Stimulated activated CD4-positive, alpha-beta T cell treated with anti-CD3 and anti-CD28 coated beads, Interleukin-15, amount 100 ng/mL, for 1 hour (primary cell): Measurements from ENCODE around the gene RITA1.
"Not testable (repeated sequence)": the region's sequence is repeated elsewhere in the genome, so short reads cannot be mapped to it uniquely, and the experiment has no call there.

Experiments used
- DNase-seq, 2 donors: peaks; one replicate each; pipeline ENCODE4 v3.0.0-alpha.2; 2020; ENCODE audit warnings: low read depth in 1 of 2, low spot score in 1 of 2

Gene RITA1

GRCh38 chr12:113185180-113186032 lies at the start of gene RITA1, which contains the start of gene DDX54:
TSS of gene RITA1 (plus strand) at chr12:113185721. CDS start at chr12:113186747, 1,026 bp downstream.
TSS of gene DDX54 (minus strand) at chr12:113185478. CDS start at chr12:113185451, 27 bp downstream.
- peak; percentile 70 to 73 for DNase-seq

GRCh38 chr12:113136128-113136989 lies 49.2 kb upstream of the RITA1 start:
- peak in 1 of 2 donors; percentile 31 for DNase-seq

GRCh38 chr12:113136990-113137511 lies 48.5 kb upstream of the RITA1 start:
- DNase-seq, result no peak

GRCh38 chr12:113137861-113138783 lies 47.4 kb upstream of the RITA1 start:
- DNase-seq, result no peak

GRCh38 chr12:113138826-113139225 lies 46.7 kb upstream of the RITA1 start:
- no peak for DNase-seq

GRCh38 chr12:113140706-113141105 lies 44.8 kb upstream of the RITA1 start:
- no peak for DNase-seq

- not testable (repeated sequence) for DNase-seq
Measured at GRCh38 chr12:113141716-113142115, 43.8 kb upstream of the RITA1 start.

- no peak for DNase-seq
Measured at GRCh38 chr12:113142173-113142885, 43.2 kb upstream of the RITA1 start.

GRCh38 chr12:113142886-113143332 lies 42.6 kb upstream of the RITA1 start:
- no peak for DNase-seq

GRCh38 chr12:113143959-113144358 lies 41.6 kb upstream of the RITA1 start:
- DNase-seq, result no peak

GRCh38 chr12:113144806-113145205 lies 40.7 kb upstream of the RITA1 start:
- DNase-seq, result no peak

- no peak for DNase-seq
Measured at GRCh38 chr12:113145720-113146551, 39.6 kb upstream of the RITA1 start.

GRCh38 chr12:113146999-113147398 lies 38.5 kb upstream of the RITA1 start:
- DNase-seq, result no peak

- no peak for DNase-seq
Measured at GRCh38 chr12:113149361-113150150, 36.0 kb upstream of the RITA1 start, which contains the start of gene CFAP73. TSS of gene CFAP73 (plus strand) at chr12:113149724. CDS start at chr12:113149858, 134 bp downstream.

- DNase-seq, result no peak
Measured at GRCh38 chr12:113151655-113152054, 33.9 kb upstream of the RITA1 start.

GRCh38 chr12:113152196-113152834 lies 33.2 kb upstream of the RITA1 start:
- DNase-seq, result no peak
